Activated CD4-positive, CD25-positive, alpha-beta regulatory T cell treated with anti-CD3 and anti-CD28 coated beads, Interleukin-2, amount 50 U/mL, for 72 hours (primary cell): ENCODE measurements around the gene PCP2.
A peak's percentile ranks its signal among the peaks of the same experiment; 100 is the strongest.

Experiments
- DNase-seq: peaks from one replicate; pipeline ENCODE4 v3.0.0; 2021

PCP2 gene

DNA sequence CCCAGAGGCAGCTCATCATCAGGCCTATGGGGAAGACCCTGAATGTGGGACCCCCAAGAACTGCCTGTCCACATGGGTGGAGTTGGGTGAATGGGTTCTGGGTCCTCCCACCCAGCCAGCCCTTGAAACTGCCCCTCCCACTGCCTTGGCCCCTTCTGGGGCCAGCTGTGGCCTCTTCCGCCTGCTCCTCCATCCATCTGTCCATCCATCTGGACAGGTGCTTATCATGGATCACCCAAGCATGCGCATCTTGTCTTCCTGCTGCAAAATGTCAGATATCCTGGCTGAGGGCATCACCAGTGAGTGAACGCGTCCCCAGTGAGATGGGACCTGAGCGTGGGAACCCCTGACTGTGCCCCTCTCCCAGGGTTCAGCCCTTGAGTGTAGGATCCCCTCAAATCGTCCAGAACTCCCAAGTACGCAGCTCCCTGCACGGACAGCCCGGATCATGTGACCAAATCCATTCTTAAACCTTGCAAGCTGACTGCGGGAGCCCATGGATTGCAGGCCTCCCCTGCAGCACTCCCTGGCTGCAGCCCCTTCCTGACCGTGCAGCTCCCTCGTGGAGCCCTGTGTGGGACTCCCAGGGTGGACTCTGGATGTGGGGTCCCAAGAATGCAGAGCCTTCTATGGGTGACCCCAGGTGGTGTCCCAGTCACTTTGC is 5.4 kb upstream of the PCP2 start:
- no peak for DNase-seq

- no peak for DNase-seq
These were observed 4.1 kb upstream of the PCP2 start for GRCh38 chr19:7637374-7638256.

DNA sequence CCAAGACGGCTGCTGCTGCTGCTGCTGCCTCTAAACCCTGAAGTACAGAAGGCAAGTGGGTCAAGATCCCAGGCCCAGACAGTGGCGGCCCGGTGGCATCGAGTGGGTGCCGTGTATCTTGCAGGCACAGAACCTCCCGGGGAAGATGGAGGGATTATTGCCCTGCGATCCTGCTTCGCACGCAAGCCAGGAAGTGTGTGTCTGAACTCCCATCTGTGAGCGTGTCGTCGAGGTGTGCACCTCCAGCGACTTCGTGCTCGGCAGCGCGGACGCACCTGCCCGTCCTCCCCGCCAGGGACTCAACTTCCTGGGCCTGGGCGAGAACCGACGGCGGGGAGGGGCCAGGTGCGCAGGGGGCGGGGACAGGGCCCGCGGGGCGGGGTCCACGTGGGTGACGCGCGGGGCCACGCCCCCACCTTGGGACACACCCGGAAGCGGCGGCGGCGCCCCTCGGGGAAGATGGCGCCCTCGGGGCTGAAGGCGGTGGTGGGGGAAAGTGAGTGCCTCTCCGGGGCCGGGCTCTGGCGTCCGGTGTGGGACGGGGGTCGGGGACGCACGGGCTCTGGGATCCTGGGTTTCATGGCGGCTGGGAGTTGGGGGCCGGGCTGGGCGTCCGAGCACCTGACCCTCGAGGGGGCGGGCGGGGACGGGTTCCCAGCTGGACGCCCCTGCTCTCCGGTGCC is 3.3 kb upstream of the PCP2 start, which contains the start of gene STXBP2:
STXBP2 (plus strand) TSS at position 420 of the 683 bp plus-strand sequence; CDS start at position 460, 40 bp downstream.
- peak; percentile 91 for DNase-seq

DNA sequence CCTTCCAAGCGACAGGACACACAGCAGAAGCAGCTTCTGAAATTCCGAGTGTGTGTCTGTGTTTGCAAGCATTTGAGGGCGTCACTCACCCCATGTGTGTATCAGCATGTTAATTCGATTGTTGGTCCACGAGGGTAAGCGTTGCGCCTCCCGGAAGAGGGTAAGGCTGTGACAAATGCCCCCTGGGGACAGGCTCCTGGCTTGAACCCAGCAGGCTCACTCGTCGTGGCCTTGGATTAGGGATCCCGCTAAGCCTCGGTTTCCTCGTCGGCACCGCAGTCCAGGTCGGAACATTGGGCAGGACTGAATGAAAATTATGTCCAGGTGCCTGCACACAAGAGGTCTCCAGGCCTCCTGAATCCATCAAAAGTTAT is 2.8 kb upstream of the PCP2 start:
- no peak for DNase-seq

- DNase-seq: no peak
These were observed 2.2 kb upstream of the PCP2 start for GRCh38 chr19:7635670-7636069.

- DNase-seq: no peak
These were observed 947 bp downstream of the PCP2 start for GRCh38 chr19:7632340-7633203.

- no peak for DNase-seq
These were observed 1.9 kb downstream of the PCP2 start for GRCh38 chr19:7631577-7631976.

DNA sequence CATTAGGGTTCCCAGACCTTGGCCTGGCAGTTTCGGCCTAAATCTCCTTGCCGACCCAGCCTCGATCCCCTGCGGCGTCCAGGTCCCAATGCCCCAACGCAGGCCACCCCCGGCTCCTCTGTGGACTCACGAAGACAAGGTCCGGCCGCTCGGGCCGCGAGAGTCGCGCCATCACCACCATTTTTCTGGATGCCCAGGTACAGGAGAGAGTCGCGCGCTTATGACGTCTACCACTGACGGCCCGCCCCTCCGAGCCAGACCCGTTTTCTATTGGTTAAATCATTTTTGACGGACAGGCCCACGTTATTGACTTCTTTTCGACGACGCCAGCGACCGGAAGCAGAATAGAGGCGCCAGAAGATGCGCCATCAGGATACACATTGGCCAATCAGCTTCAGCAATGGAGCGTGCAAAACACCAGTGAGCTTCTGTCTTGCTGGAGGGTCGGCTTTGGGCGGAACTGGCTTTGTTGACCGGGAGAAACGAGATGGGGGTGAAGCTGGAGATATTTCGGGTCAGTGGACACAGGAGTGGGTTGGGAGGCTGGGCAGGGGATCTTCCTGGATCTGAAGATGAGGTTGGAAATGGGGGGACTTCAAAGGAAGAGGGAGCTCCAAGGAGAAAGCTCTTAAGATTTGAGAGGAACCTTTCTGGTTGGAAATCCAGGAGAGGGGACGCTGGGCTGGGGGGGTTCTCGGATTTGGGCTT is 4.0 kb downstream of the PCP2 start, which contains the start of the genes PET100 and XAB2:
PET100 (plus strand) TSS at position 447 of the 708 bp plus-strand sequence; CDS start at position 488, 41 bp downstream.
XAB2 (minus strand) TSS at position 199 of the 708 bp plus-strand sequence; CDS start at position 181, 18 bp downstream.
- DNase-seq: peak; percentile 92

- no peak for DNase-seq
These were observed 4.8 kb downstream of the PCP2 start for GRCh38 chr19:7628589-7629311.

DNA sequence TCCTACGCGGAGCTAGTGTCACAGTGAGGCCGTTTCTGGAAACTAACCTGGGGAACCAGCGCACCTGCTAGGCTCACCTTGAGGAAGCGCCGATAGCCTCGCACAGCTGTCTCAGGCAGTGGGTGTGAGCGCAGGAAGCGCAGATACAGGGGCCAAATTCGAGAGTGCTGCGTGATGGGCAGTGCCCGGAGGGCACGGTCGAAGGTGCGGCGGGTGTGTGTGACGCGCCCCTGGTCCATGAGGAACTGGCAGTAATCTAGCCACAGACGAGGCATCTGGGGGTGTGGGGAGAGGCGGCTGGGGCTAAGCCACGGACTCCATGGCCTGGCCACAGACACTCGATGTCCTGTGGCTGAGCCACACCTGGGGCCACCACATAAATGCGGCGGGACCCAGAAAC is 6.4 kb downstream of the PCP2 start:
- DNase-seq: no peak

DNA sequence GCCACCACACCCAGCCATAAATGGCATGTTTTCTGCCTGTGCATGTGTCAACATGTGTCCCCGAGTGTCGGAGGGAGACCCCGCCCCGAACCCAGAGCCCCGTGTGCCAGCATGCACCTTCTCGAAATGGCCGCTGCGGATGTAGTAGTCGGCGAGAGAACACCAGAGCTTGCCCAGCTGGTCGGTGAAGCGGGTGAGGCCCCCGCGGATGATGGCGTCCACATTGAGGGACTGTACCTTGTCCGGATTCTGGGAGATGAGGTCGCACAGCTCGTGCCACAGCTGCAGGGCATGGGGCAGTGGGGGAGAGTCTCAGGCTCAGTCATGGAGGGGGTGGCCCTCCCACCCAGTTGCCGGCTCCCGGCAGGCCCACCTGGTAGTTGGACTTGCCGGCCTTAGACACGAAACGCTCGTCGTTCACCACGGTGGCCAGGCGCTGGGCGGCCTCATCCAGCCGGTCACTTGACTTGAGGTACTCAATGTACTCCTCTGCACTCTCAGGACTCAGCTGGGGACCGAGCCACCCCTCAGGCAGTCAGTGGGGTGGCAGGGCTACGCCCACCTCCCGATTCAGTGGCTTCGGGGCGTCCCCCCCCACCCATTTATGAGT is 7.7 kb downstream of the PCP2 start:
- no peak for DNase-seq

GRCh38 chr19:7624810-7625209 is 8.7 kb downstream of the PCP2 start:
- no peak for DNase-seq

DNA sequence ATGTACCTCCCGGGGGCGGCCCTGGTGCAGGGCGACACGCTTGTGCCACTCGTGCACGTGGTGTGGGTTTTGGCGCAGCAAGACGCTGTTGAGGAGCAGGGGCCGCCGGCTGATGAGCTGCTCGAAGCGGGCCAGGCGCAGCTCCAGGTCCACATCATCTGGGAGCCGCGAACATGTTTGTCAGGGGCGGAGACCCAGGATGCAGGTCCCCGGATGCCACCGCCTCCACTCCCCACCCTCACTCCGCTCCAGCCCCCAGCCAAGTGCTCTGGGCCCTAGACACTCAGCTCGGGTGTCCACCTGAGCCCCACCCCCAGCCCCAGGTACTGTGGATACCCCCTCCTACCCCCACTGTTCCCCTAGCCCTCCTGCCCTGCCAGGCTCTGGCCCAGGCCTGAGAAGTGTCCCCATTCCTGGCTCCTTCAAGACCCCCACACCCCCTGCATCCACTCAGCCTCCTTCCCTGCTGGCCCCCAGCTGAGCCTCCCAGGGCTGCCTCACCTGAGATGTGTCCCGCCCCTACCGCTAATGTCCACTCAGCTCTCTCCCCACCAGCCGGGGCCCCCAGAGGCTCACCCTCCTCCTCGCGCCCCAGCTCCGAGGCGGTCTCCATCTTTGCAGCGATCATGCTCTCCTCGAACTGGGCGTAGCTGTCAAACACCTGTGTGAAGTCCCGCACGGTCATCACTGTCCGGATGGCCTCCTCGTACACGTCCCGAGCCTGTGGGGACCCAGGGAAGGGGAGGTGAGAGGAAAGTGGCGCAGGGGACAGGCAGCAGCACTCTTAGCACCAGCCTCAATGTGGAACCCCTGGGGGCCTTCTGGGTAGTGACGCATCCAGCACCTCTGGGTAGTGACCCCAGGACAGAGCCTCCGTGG is 9.6 kb downstream of the PCP2 start:
- no peak for DNase-seq

DNA sequence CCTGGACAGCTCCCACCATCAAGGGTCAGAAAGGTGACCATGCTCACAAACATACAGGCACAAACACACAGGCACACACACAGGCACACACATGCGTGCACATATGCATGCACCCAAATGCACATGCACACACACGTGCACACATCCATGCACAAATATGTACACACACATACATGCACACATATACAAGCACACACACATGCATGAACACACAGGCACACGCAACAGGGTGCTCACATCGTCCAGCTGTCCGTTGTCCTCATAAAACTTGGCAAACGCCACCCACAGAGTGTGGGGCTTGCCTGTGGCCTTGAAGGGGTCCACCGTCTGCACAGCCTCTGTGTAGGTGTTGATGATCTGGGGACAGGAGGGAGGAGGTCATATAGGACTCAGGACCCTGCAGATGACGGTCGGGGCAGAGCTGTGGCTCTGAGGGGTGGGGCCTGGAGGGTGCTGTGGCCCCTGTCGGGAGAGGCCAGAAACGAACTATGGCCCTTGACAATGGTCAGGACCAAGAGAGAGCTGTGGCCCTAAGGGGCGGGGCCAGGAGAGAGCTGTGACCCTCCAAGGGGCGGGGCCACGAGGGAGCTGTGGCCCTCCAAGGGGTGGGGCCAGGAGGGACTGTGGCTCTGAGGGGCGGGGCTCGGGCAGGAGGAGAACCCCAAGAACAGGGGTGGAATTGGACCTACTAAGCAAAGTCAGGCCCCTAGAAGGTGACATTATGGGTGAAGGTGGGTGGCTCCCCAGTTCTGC is 10.4 kb downstream of the PCP2 start:
- no peak for DNase-seq

GRCh38 chr19:7620442-7621412 is 12.8 kb downstream of the PCP2 start:
- no peak for DNase-seq

DNA sequence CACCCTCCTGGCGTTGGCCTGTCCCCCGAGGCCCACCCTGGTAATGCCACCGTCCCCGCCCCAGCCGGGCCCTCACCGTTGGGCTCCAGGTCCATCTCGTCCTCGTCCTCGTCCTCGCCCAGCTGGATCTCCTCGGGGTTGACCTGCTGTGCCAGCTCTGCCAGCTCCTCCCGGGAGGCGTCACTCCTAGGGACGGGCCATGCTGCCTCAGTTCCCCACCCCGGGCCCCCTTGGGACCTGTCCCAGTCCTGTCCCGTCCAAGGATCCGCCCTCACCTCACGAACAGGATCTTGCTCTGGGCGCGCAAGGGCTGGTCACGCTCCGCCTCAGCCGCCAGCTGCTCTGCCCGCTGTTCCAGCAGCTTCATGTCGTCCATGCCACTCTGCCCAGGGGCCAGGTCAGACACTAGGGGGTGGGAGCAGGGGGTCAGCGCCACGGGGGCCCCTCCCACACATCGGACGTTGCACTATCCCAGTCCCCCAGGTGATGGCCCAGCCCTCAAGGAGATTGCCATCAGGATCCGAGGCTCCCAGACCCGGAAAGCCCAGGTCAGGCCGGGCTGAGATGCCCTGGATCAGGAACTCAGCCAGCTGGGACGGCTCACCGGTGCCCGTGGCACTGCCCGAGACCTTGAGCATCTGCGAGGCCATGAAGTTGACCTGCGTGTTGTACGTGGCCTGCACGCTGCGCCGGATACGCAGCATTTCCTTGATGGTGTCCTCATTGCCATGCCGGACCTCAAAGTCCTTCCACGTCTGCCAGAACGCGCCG is 13.7 kb downstream of the PCP2 start:
- DNase-seq: no peak
